Lung microvascular endothelial cell (primary cell): Measurements from ENCODE around the gene ZNF655. TPM values are rescaled to one million over a fixed set of nuclear protein-coding genes. Genes with fewer than 3 reads are reported as not detected.

ENCODE experiments used
- DNase-seq, 2 donors: peaks; one replicate each; pipeline versions ENCODE4 v3.0.0 to v3.0.0-alpha.2; 2010; ENCODE audit warnings: low read depth in 2 of 2
- total RNA-seq: library from RNA; depleted of rRNA; stranded (reverse); fragments of >200 nt; gene quantifications from 2 replicates; pipeline ENCODE4 v1.2.1, GENCODE V29; 2014

The ZNF655 gene
- total RNA-seq, 1 donor from 2014 or later = 9.5 TPM

GRCh38 chr7:99606531-99606930, 48.1 kb downstream of the ZNF655 start:
- DNase-seq = no peak

- no peak for DNase-seq
Measured at GRCh38 chr7:99607548-99607947, 49.1 kb downstream of the ZNF655 start.

GRCh38 chr7:99614495-99614894, 56.1 kb downstream of the ZNF655 start:
- no peak for DNase-seq

GRCh38 chr7:99615989-99616358, 57.5 kb downstream of the ZNF655 start:
- no peak for DNase-seq

- peak; percentile 94 to 96 for DNase-seq
Measured at GRCh38 chr7:99616359-99617191, 58.1 kb downstream of the ZNF655 start, which contains the start of gene ZSCAN25. ZSCAN25 (plus strand) TSS chr7:99616946; CDS start chr7:99619607, 2,661 bp downstream.

GRCh38 chr7:99617192-99617781, 58.8 kb downstream of the ZNF655 start:
- no peak for DNase-seq

GRCh38 chr7:99618726-99619125, 60.3 kb downstream of the ZNF655 start:
- no peak for DNase-seq

GRCh38 chr7:99619571-99620130, 61.2 kb downstream of the ZNF655 start:
- DNase-seq = no peak

GRCh38 chr7:99621271-99621670, 62.8 kb downstream of the ZNF655 start:
- DNase-seq = no peak

- DNase-seq = no peak
Measured at GRCh38 chr7:99622596-99622995, 64.2 kb downstream of the ZNF655 start.

GRCh38 chr7:99623091-99623693, 64.8 kb downstream of the ZNF655 start:
- DNase-seq = no peak

GRCh38 chr7:99623702-99624447, 65.4 kb downstream of the ZNF655 start:
- no peak for DNase-seq

- no peak for DNase-seq
Measured at GRCh38 chr7:99624484-99624883, 66.0 kb downstream of the ZNF655 start.

GRCh38 chr7:99625321-99625720, 66.9 kb downstream of the ZNF655 start:
- no peak for DNase-seq

- no peak for DNase-seq
Measured at GRCh38 chr7:99625961-99626360, 67.5 kb downstream of the ZNF655 start.

Other genes with a start within 250 kb of the ZNF655 start
- gene ARPC1A, start 232.7 kb upstream of the ZNF655 start, total RNA-seq = 153 and 182 TPM in 2 replicates
- 275 and 340 TPM in 2 replicates for gene ARPC1B, start 183.9 kb upstream of the ZNF655 start, total RNA-seq
- gene PDAP1, start 150.0 kb upstream of the ZNF655 start, total RNA-seq = 15.7 and 17.9 TPM in 2 replicates
- gene BUD31, start 149.7 kb upstream of the ZNF655 start, total RNA-seq = 73.0 and 75.0 TPM in 2 replicates
- gene PTCD1, start 119.8 kb upstream of the ZNF655 start, total RNA-seq = 3.1 and 4.2 TPM in 2 replicates
- 16.3 and 17.4 TPM in 2 replicates for gene CPSF4, start 119.7 kb upstream of the ZNF655 start, total RNA-seq
- gene ATP5MF, start 92.5 kb upstream of the ZNF655 start, total RNA-seq = 359 and 414 TPM in 2 replicates
- gene ZNF789, start 85.8 kb upstream of the ZNF655 start, total RNA-seq = 2.4 and 3.6 TPM in 2 replicates
- gene ZNF394, start 58.4 kb upstream of the ZNF655 start, total RNA-seq = 17.2 and 25.8 TPM in 2 replicates
- gene ZKSCAN5, start 54.0 kb upstream of the ZNF655 start, total RNA-seq = 6.1 and 7.5 TPM in 2 replicates
- 3.3 and 3.8 TPM in 2 replicates for gene FAM200A, start 6.5 kb upstream of the ZNF655 start, total RNA-seq
- 0.22 TPM in 1 of 2 replicates, not detected in the other for gene TMEM225B, start 39.6 kb downstream of the ZNF655 start, total RNA-seq
- 7.4 and 12.1 TPM in 2 replicates for gene ZSCAN25, start 58.3 kb downstream of the ZNF655 start, total RNA-seq
- not detected in 2 replicates for gene CYP3A5, start 121.4 kb downstream of the ZNF655 start, total RNA-seq
- not detected in 2 replicates for gene CYP3A7, start 176.6 kb downstream of the ZNF655 start, total RNA-seq
- gene CYP3A4, start 225.5 kb downstream of the ZNF655 start, total RNA-seq = not detected in 2 replicates